GM12864 (cell line): ENCODE results near the gene KRTAP5-7.
"Not testable (repeated sequence)": the region's sequence is repeated elsewhere in the genome, so short reads cannot be mapped to it uniquely, and the experiment has no call there.

Source experiments
- DNase-seq: peaks from one replicate; pipeline ENCODE4 v3.0.0-alpha.2; 2011; ENCODE audit warnings: low read depth
- H3K4me3 ChIP-seq: 2 replicates; pipeline ENCODE4 v1.5.1; 2011; ENCODE audit warnings: mild to moderate bottlenecking, low read depth, low read length, control low read depth
- CTCF ChIP-seq: IDR thresholded peaks from 2 replicates; pipeline ENCODE4 v1.5.1; 2011; ENCODE audit warnings: low read depth, mild to moderate bottlenecking, moderate library complexity, low read length, control low read depth, inconsistent platforms; ENCODE audit errors: missing control alignments

The KRTAP5-7 gene

GRCh38 chr11:71572811-71573210 lies 45.7 kb downstream of the KRTAP5-7 start:
- H3K4me3 ChIP-seq = no peak overlapping the region
- no peak for DNase-seq
- TF ChIP-seq CTCF = no peak

GRCh38 chr11:71574418-71574817 lies 47.4 kb downstream of the KRTAP5-7 start:
- TF ChIP-seq CTCF = no peak
- no peak overlapping the region for H3K4me3 ChIP-seq
- DNase-seq = no peak

- TF ChIP-seq CTCF = no peak
- no peak for DNase-seq
- no peak overlapping the region for H3K4me3 ChIP-seq
Observed at GRCh38 chr11:71575723-71576424, 48.8 kb downstream of the KRTAP5-7 start.

- H3K4me3 ChIP-seq, DNase-seq: not testable (repeated sequence)
Observed at GRCh38 chr11:71576688-71577465, 49.8 kb downstream of the KRTAP5-7 start.

- DNase-seq = no peak
- TF ChIP-seq CTCF = no peak
- H3K4me3 ChIP-seq = no peak overlapping the region
Observed at GRCh38 chr11:71577469-71578004, 50.5 kb downstream of the KRTAP5-7 start.
